H54 (cell line): ENCODE measurements around the gene ABHD14A.
"Not testable (repeated sequence)": the region's sequence is repeated elsewhere in the genome, so short reads cannot be mapped to it uniquely, and the experiment has no call there.

Source experiments
- DNase-seq: peaks from one replicate; pipeline ENCODE4 v3.0.0; 2011; ENCODE audit warnings: low spot score, mixed read lengths; ENCODE audit not compliant: insufficient read length
- FAIRE-seq: peaks from 3 replicates; lab custom pipeline; 2011; peaks lifted over from hg19 to GRCh38; lab: Jason Lieb, UNC
- POLR2A ChIP-seq: IDR thresholded peaks from 2 replicates; pipeline ENCODE4 v1.6.1; 2011; ENCODE audit warnings: low read depth, mild to moderate bottlenecking, low read length

ABHD14A gene

DNA sequence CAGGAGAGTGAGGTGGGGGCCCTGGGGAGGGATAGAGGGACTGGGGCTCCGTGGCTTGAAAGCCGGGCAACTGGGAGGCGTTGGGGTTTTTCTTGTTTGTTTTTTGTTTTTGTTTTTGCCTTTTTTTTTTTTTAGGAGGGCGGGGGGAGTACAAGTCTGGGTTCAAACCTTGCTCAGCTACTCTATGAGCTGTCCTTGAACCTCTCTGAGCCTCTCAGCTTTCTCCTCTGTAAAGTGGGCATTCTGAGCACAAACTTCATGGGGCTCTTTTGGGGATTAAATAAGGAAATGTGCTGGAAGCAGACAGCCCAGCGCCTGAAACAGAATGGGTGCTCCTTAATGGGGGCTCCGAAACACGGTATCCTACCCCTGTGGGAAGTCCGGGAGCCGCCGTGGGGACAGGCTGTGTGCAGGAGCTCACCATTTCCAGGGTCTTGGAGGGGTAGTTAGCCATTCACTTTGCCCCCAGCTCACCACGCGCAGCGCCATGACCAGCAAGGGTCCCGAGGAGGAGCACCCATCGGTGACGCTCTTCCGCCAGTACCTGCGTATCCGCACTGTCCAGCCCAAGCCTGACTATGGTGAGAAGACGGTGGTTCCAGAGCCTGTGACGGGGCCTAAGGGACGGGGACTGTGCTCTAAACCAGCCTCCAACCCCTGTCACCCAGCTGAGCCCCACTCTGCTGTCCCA is 8.9 kb downstream of the ABHD14A start:
- TF ChIP-seq POLR2A, result no peak
- FAIRE-seq (no peak), DNase-seq (no peak)

DNA sequence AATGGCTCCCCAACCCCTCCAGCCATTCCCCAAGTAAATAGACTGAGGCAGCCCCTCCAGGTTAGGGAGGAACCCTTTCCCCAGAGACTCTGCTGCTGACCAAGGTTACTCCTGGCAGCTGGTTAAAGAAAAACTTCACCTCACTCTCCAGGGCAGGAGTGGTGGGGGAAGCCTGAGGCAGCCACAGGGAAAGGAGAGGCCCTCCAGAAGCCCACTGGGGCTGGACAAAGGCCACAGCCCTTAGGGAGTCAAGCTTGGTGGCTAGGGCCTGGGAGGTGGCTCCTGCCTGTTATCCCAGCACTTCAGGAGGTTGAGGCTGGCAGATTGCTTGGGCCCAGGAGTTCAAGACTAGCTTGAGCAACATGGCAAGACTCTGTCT is 9.4 kb downstream of the ABHD14A start:
- no peak for DNase-seq
- no peak for TF ChIP-seq POLR2A
- no peak for FAIRE-seq

DNA sequence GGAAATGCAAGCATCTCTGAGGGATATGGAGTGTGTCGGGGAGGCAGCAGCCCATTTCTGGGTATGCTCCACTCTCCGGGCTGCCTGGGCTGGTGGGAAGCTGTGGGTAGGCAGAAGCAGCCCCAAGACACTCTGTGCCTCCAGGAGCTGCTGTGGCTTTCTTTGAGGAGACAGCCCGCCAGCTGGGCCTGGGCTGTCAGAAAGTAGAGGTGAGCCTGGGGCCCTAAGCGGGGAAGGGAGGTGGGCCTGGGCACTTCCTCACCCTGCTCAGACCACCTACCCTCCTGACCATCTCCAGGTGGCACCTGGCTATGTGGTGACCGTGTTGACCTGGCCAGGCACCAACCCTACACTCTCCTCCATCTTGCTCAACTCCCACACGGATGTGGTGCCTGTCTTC is 10.2 kb downstream of the ABHD14A start:
- FAIRE-seq, result no peak
- no peak for TF ChIP-seq POLR2A
- DNase-seq, result no peak

DNA sequence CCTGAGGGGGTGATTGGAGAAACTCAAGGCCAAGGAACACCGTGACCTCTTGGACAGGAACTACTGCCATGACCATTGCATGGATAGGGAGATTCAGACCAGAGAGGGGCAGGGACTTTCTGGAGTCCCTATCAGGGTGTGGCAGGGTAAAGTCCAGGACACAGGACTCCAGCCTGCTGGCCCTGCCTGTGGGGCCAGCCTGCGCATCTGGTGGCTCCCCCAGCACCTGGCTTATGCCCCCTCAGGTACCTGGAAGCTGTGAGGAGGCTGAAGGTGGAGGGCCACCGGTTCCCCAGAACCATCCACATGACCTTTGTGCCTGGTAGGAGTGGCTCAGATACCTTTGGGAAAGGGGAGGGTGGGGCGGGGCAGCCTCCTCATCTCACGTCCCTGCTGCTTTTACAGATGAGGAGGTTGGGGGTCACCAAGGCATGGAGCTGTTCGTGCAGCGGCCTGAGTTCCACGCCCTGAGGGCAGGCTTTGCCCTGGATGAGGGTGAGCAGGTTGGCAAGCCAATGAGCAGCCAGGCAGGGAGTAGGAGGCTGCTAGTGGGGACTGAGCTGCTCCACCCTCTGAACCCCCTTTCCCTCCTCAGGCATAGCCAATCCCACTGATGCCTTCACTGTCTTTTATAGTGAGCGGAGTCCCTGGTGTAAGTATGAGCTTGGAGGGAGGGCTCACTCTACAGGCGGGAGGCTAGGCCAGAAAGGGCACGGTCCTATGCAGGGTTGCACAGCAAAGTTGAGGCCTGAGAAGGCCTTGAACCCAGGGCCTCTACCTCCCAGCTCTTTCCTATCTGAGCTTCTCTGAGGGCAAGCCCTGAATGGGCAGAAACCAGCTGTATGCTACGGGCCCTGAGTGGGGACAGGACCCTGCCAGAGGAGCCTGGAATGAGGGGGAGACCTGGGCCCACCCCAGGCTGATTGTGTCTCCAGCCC is 11.4 kb downstream of the ABHD14A start:
- FAIRE-seq, result no peak
- TF ChIP-seq POLR2A, result no peak
- no peak for DNase-seq

DNA sequence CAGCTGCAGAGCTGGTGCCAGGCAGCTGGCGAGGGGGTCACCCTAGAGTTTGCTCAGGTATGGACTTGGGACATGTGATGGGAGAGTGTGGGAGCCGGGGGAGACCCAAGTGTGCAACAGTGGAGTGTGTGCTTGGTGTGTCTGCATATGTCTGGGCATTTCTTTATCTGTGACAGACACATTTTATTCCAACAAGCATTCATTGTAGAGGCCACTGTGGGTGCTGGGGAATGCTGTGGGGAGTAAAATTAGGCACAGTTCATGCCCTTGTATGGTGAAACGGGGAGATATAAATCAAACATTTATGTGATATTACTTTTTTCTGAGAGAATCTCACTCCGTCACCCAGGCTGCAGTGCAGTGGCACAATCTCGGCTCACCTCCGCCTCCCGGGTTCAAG is 12.7 kb downstream of the ABHD14A start:
- no peak for TF ChIP-seq POLR2A
- FAIRE-seq (no peak), DNase-seq (no peak)

DNA sequence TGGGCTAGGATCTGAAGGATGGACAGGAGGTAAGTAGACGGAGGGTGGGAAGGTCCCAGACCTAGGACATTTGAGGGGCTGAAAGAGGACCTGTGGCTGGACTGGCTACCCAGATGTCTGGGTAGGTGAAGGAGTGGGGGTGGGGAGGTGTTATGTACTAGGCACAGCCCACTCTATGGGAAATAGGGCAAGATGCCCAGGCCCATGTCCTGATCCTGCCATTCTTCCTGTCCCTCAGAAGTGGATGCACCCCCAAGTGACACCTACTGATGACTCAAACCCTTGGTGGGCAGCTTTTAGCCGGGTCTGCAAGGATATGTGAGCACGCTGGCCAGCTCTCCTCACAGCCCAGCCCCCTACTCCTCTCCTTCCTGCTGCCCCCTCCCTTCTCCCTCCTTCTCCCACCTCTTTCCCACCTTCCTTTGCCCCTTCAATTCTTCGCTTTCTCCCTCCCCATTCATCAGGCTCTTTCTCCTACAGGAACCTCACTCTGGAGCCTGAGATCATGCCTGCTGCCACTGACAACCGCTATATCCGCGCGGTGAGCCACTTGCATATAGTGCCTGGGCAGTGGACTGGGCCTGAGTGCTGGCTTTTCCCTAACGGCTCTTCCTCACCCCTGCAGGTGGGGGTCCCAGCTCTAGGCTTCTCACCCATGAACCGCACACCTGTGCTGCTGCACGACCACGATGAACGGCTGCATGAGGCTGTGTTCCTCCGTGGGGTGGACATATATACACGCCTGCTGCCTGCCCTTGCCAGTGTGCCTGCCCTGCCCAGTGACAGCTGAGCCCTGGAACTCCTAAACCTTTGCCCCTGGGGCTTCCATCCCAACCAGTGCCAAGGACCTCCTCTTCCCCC is 13.7 kb downstream of the ABHD14A start:
- DNase-seq, result no peak
- FAIRE-seq, result no peak
- TF ChIP-seq POLR2A, result no peak

DNA sequence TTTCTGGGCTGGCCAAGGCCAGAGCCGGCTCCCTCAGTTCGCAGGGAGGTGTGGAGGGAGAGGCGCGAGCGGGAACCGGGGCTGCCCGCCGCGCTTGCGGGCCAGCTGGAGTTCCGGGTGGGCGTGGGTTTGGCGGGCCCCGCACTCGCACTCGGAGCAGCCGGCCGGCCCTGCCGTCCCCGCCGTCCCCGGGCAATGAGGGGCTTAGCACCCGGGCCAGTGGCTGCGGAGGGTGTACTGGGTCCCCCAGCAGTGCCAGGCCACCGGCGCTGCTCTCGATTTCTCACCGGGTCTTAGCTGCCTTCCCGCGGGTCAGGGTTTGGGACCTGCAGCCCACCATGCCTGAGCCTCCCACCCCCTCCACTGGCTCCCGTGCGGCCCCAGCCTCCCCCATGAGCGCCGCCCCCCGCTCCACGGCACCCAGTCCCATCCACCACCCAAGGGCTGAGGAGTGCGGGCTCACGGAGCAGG is 15.7 kb downstream of the ABHD14A start:
- FAIRE-seq, result not testable (repeated sequence)

DNA sequence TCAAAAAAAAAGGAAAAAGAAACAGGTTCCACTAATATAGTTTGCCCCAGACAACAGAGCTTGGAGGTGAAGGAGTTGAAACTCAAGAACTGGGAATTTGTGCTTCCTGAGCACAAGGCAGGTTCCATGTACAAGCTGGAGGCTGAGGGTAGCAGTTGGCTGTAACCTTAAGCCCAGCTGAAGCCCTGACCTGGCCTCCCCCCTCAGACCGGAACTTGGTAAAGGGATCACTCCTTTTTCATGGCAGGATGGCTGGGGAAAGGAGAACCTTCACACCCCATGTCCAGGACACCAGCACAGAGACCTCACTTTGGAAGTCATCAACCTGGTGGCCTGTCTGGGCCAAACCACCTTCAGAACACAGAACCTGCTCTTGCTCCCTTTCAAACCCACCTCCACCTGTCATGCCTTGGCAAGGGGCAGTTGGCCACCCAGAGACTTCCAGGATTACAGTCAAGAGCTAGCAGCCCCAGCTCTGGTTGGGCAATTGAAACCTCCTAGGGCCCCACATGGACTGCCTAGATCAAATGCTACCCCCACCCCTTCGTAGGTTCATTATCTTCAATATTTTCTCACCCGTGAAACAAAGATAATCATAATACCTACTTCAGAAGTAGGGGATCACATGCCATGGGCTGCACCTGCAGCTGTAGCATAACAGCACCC is 17.3 kb downstream of the ABHD14A start:
- no peak for FAIRE-seq
- no peak for TF ChIP-seq POLR2A
- DNase-seq, result no peak

More for the DNA sequence above, 15.7 kb downstream of the ABHD14A start:
- not testable (repeated sequence) for DNase-seq

GRCh38 chr3:51993657-51994056 is 18.8 kb downstream of the ABHD14A start:
- FAIRE-seq, DNase-seq: not testable (repeated sequence)

DNA sequence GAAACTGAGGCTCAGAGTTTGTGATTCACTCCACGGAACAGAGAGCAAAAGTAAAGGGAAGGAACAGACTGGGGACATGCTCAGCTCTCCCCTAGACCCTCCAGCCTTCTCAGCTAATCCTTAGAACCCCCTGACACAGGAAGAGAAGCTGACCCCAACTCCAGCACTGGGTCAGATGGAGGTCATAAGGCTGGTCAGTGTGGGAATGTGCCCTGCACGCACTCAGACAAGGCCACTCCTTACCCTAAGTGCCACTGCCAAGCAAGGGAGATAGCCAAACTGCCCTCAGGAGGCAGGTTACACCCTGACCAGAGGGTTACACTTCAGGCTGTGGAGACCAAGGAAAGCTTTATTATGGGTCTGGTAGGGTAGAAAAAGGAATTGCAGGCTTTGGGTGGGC is 19.7 kb downstream of the ABHD14A start:
- FAIRE-seq, result no peak
- TF ChIP-seq POLR2A, result no peak

GRCh38 chr3:51995346-51996163 is 20.7 kb downstream of the ABHD14A start, which contains the start of gene RPL29:
Gene RPL29, minus strand, starts transcription at chr3:51995895. Its CDS starts 434 bp downstream, at chr3:51995461.
- no peak for FAIRE-seq
- peak; percentile 81 for TF ChIP-seq POLR2A
- peak; percentile 88 for DNase-seq

More for the DNA sequence above, 19.7 kb downstream of the ABHD14A start:
- DNase-seq, result no peak

DNA sequence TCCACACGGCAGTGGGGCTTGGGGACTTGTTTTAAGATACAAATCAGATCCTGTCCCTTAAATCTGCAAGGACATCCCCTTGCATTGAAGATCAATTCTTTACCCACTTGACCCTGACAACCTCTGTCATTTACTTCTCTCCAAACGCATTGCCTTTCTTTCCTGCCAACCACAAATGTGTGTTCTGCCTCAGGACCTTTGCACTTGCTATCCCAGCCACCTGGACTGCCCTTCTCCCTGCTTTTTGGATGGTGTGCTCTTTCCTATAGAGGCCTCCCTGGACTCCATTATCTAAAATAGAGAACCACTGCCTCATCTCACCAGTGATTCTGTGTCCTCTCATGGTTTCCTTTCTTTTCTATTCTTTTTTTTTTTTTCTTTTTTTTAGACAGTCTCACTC is 22.3 kb downstream of the ABHD14A start:
- FAIRE-seq (no peak), DNase-seq (no peak)
- TF ChIP-seq POLR2A, result no peak
